Mucosa of descending colon (tissue), 3 donors: Measurements from ENCODE around the gene BIN1. TPM values are rescaled to one million over a fixed set of nuclear protein-coding genes. Genes with fewer than 3 reads are reported as not detected.

Experiments used
- ATAC-seq: fragments of 200-7000 bp; cut with Tn5 transposase; one replicate; pipeline ENCODE4 v1.9.1; 2020; ENCODE audit warnings: mild to moderate bottlenecking, moderate library complexity
- DNase-seq, 3 donors: peaks; one replicate each; pipeline ENCODE4 v3.0.0-alpha.2; 2020
- H3K36me3 ChIP-seq: fragments of 200-600 bp; one replicate; pipeline ENCODE4 v1.8.0; 2021; ENCODE audit warnings: low read depth, mild to moderate bottlenecking
- H3K4me1 ChIP-seq: fragments of 200-600 bp; one replicate; pipeline ENCODE4 v1.8.0; 2021; ENCODE audit warnings: low read depth, mild to moderate bottlenecking
- H3K4me3 ChIP-seq: fragments of 200-600 bp; one replicate; pipeline ENCODE4 v1.8.0; 2021; ENCODE audit warnings: mild to moderate bottlenecking
- H3K9me3 ChIP-seq: fragments of 200-600 bp; one replicate; pipeline ENCODE4 v1.8.0; 2021; ENCODE audit warnings: mild to moderate bottlenecking
- CTCF ChIP-seq: fragments of 200-600 bp; IDR thresholded peaks from one replicate; pipeline ENCODE4 v1.8.0; 2022; ENCODE audit warnings: antibody characterized with exemption, mild to moderate bottlenecking
- intact Hi-C, 2 donors: fragments of 100-400 bp; cut with DNase I in 1 of 2; cut with micrococcal nuclease in 1 of 2; formaldehyde crosslinking; loops; one replicate each; pipeline versions ENCODE4 v1.11.0 to v1.11.1; 2022; cut with DNase I, micrococcal nuclease
- total RNA-seq, 3 donors: library from RNA; stranded (reverse); fragmentation: NEBNext Ultra II Directional in 2 of 3; extraction: Animal tissue kit (Norgen Biotek cat#: 25700) in 2 of 3; gene quantifications; one replicate each; pipeline versions ENCODE4 v1.2.1 to v1.2.4, GENCODE V29; 2021 to 2023
- donor health status: DM: no; HTN: no; CAD: no; lungs with moderate emphysema.
- donor health status: DM: no; HTN: no; CAD: no.
- donor health status: DM: no; HTN: yes; CAD: no.

BIN1 gene
- total RNA-seq, 3 donors from 2014 or later = 37.6 to 65.7 (median 46.3) TPM

GRCh38 chr2:127053731-127054603 lies 53.0 kb downstream of the BIN1 start:
- intact Hi-C loops = no loop called here
- ATAC-seq (peak; percentile 60), DNase-seq (peak; percentile 42 to 72 (median 64))
- H3K9me3 ChIP-seq = no peaks in the 10 kb centered on the region
- TF ChIP-seq CTCF = no peak
- H3K4me1 ChIP-seq = peaks cover 14% of the 10 kb centered on the region
- H3K4me3 ChIP-seq = no peak overlapping the region
- no peaks in the 10 kb centered on the region for H3K36me3 ChIP-seq

- DNase-seq = peak in 2 of 3 donors; percentile 27 to 48
Observed at GRCh38 chr2:127052771-127053691, 53.9 kb downstream of the BIN1 start.

GRCh38 chr2:127052057-127052770 lies 54.7 kb downstream of the BIN1 start:
- intact Hi-C loops = no loop called here
- H3K36me3 ChIP-seq = no peaks in the 10 kb centered on the region
- no peak for ATAC-seq
- no peak overlapping the region for H3K4me3 ChIP-seq
- no peaks in the 10 kb centered on the region for H3K9me3 ChIP-seq
- H3K4me1 ChIP-seq = peaks cover 14% of the 10 kb centered on the region
- TF ChIP-seq CTCF = no peak
- peak in 2 of 3 donors; percentile 23 to 48 for DNase-seq

More at GRCh38 chr2:127052771-127053691, 53.9 kb downstream of the BIN1 start:
- no peak for ATAC-seq
- Histone ChIP-seq H3K4me3 (no peak overlapping the region), H3K9me3 (no peaks in the 10 kb centered on the region), H3K4me1 (peaks cover 14% of the 10 kb centered on the region), H3K36me3 (no peaks in the 10 kb centered on the region)
- intact Hi-C loops = no loop called here
- TF ChIP-seq CTCF = no peak

- intact Hi-C loops = no loop called here
- peaks cover 14% of the 10 kb centered on the region for H3K4me1 ChIP-seq
- H3K36me3 ChIP-seq = no peaks in the 10 kb centered on the region
- no peak overlapping the region for H3K4me3 ChIP-seq
- TF ChIP-seq CTCF = no peak
- H3K9me3 ChIP-seq = no peaks in the 10 kb centered on the region
- DNase-seq = peak in 2 of 3 donors; percentile 27 to 48
- no peak for ATAC-seq
Observed at GRCh38 chr2:127051116-127052056, 55.6 kb downstream of the BIN1 start.
